Esophagus muscularis mucosa (tissue), 4 donors: ENCODE results near the gene HADHB.

Experiments used
- EP300 ChIP-seq: sonication (generic); formaldehyde crosslinking; IDR thresholded peaks from one replicate; pipeline ENCODE4 v1.6.1; 2017; ENCODE audit warnings: antibody characterized with exemption
- POLR2A ChIP-seq: fragments of 450-650 bp; IDR thresholded peaks from one replicate; pipeline ENCODE4 v1.6.1; 2017; ENCODE audit warnings: antibody characterized with exemption, moderate library complexity, mild to moderate bottlenecking, low read depth
- TF ChIP-seq, protein P1 (sequence below), 3 experiments: fragments of 200-600 bp in 2 of 3; fragments of 450-650 bp in 1 of 3; sonication (generic) in 2 of 3; IDR thresholded peaks; one replicate each; pipeline ENCODE4 v1.5.1; 2017 to 2019; ENCODE audit warnings: antibody characterized with exemption in 3 of 3, mild to moderate bottlenecking in 2 of 3, moderate library complexity in 1 of 3

DNA sequence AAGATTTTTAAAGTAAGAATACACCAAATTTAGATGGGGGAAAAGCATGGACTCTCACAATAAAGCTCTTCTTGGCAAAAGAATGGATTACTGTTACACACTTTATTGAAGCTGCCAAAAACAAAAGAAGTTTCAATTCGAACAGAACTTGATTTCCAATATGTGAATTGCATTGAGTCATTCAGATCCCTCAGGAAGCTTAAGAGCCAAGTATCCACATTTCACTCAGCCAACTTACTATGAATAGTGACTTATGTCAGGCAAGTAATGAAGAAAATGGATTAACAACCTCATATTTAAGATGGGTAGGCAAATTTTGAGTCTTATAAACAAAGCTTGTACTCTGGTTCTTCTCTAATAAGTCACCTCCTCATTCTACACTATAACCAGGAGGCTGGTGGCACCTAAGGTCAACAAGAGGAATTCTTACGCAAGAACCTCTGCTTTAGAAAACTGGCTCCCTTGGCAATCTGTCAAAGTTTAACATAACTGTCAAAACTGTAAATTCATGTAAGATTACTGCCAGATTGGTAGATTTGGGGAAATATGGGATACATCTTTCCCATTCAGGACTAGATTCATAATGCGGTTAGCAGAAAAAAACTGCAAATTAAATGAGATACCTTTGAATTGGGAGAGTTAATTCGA lies 6.3 kb upstream of the HADHB start:
- TF ChIP-seq, protein P1, sequence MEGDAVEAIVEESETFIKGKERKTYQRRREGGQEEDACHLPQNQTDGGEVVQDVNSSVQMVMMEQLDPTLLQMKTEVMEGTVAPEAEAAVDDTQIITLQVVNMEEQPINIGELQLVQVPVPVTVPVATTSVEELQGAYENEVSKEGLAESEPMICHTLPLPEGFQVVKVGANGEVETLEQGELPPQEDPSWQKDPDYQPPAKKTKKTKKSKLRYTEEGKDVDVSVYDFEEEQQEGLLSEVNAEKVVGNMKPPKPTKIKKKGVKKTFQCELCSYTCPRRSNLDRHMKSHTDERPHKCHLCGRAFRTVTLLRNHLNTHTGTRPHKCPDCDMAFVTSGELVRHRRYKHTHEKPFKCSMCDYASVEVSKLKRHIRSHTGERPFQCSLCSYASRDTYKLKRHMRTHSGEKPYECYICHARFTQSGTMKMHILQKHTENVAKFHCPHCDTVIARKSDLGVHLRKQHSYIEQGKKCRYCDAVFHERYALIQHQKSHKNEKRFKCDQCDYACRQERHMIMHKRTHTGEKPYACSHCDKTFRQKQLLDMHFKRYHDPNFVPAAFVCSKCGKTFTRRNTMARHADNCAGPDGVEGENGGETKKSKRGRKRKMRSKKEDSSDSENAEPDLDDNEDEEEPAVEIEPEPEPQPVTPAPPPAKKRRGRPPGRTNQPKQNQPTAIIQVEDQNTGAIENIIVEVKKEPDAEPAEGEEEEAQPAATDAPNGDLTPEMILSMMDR (IDR thresholded peaks at IDR 0.05): no peak
- TF ChIP-seq POLR2A (no peak), EP300 (no peak)
